HepG2 (cell line): ENCODE results near the gene GGNBP2. TPM values are rescaled to one million over a fixed set of nuclear protein-coding genes. Genes with fewer than 3 reads are reported as not detected.

ENCODE experiments used
- FOXC1 ChIP-seq: sonication (generic); formaldehyde crosslinking; IDR thresholded peaks from 2 replicates; pipeline ENCODE4 v1.8.0; 2022; ENCODE audit warnings: mild to moderate bottlenecking, missing genetic modification reagents, borderline replicate concordance
- GABPB1 ChIP-seq: IDR thresholded peaks from 2 replicates; pipeline ENCODE4 v1.6.1; 2016; ENCODE audit warnings: mild to moderate bottlenecking, missing genetic modification reagents, moderate library complexity, missing compliant biosample characterization
- HDAC2 ChIP-seq: sonication (generic); formaldehyde crosslinking; IDR thresholded peaks from 2 replicates; pipeline ENCODE4 v1.4.0; 2020; ENCODE audit warnings: missing genetic modification reagents
- HOXA9 ChIP-seq: sonication (generic); formaldehyde crosslinking; IDR thresholded peaks from 2 replicates; pipeline ENCODE4 v1.8.1; 2022; ENCODE audit warnings: missing genetic modification reagents, mild to moderate bottlenecking, moderate library complexity, borderline replicate concordance
- NBN ChIP-seq: fragments of 450-650 bp; conservative IDR thresholded peaks from 2 replicates; pipeline ENCODE4 v1.6.1; 2017
- NFE2L1 ChIP-seq: sonication (generic); formaldehyde crosslinking; IDR thresholded peaks from 2 replicates; pipeline ENCODE4 v1.4.0; 2020; ENCODE audit warnings: missing genetic modification reagents, mild to moderate bottlenecking, borderline replicate concordance
- PHF8 ChIP-seq: sonication (generic); formaldehyde crosslinking; IDR thresholded peaks from 2 replicates; pipeline ENCODE4 v1.5.0; 2020; ENCODE audit warnings: missing genetic modification reagents
- PTBP1 ChIP-seq: fragments of 200-400 bp; formaldehyde crosslinking; IDR thresholded peaks from 2 replicates; pipeline ENCODE4 v1.6.1; 2018; ENCODE audit warnings: low read length, low read depth; ENCODE audit not compliant: poor library complexity, severe bottlenecking
- SPEN ChIP-seq: sonication (generic); formaldehyde crosslinking; IDR thresholded peaks from 2 replicates; pipeline ENCODE4 v1.5.1; 2020; ENCODE audit warnings: low read depth, mild to moderate bottlenecking, missing genetic modification reagents
- U2AF1 ChIP-seq: fragments of 200-400 bp; formaldehyde crosslinking; optimal IDR thresholded peaks from 2 replicates; pipeline ENCODE3; 2017; ENCODE audit warnings: mild to moderate bottlenecking, low read depth, low read length
- ZFP36L2 ChIP-seq: sonication (generic); formaldehyde crosslinking; IDR thresholded peaks from 2 replicates; pipeline ENCODE4 v1.4.0; 2020; ENCODE audit warnings: missing genetic modification reagents
- ZNF160 ChIP-seq: sonication (generic); formaldehyde crosslinking; IDR thresholded peaks from 2 replicates; pipeline ENCODE4 v1.8.0; 2022; ENCODE audit warnings: mild to moderate bottlenecking, inconsistent platforms, missing genetic modification reagents
- ZNF17 ChIP-seq: sonication (generic); formaldehyde crosslinking; IDR thresholded peaks from 2 replicates; pipeline ENCODE4 v1.5.0; 2020; ENCODE audit warnings: mild to moderate bottlenecking, missing genetic modification reagents
- ZNF432 ChIP-seq: sonication (generic); formaldehyde crosslinking; IDR thresholded peaks from 2 replicates; pipeline ENCODE4 v1.5.0; 2020; ENCODE audit warnings: missing genetic modification reagents, mild to moderate bottlenecking, borderline replicate concordance
- ZNF549 ChIP-seq: sonication (generic); formaldehyde crosslinking; IDR thresholded peaks from 2 replicates; pipeline ENCODE4 v1.5.0; 2020; ENCODE audit warnings: missing genetic modification reagents
- ZNF605 ChIP-seq: sonication (generic); formaldehyde crosslinking; IDR thresholded peaks from 2 replicates; pipeline ENCODE4 v1.8.0; 2022; ENCODE audit warnings: mild to moderate bottlenecking, missing genetic modification reagents
- ZNF724P ChIP-seq: sonication (generic); formaldehyde crosslinking; IDR thresholded peaks from 2 replicates; pipeline ENCODE4 v1.8.0; 2022; ENCODE audit warnings: missing genetic modification reagents, borderline replicate concordance
- polyA plus RNA-seq, 8 experiments: library from polyadenylated mRNA; depleted of rRNA in 3 of 8; stranded (reverse) in 7 of 8; unstranded in 1 of 8; fragments of >200 nt; fragmentation: Illumina TruSeq in 4 of 8; extraction: Trizol in 4 of 8; gene quantifications; 2 replicates each; pipeline versions ENCODE4 v1.2.1 to v1.2.3, GENCODE V29; 2011 to 2016; ENCODE audit warnings: low read depth in 4 of 8, missing spikeins in 1 of 8, mixed read lengths in 1 of 8; ENCODE audit not compliant: insufficient read depth in 1 of 8
- total RNA-seq, 5 experiments: library from RNA; depleted of rRNA; stranded (reverse); fragments of >200 nt; fragmentation: Illumina TruSeq; extraction: Trizol; gene quantifications; 2 replicates each; pipeline ENCODE4 v1.2.3, GENCODE V29; 2016; ENCODE audit warnings: low read depth in 1 of 5
- TF ChIP-seq, protein P1 (sequence below): sonication (generic); formaldehyde crosslinking; IDR thresholded peaks from 2 replicates; pipeline ENCODE4 v1.4.0; 2020; ENCODE audit warnings: mild to moderate bottlenecking, missing genetic modification reagents
- TF ChIP-seq, protein P2 (sequence below): sonication (generic); formaldehyde crosslinking; IDR thresholded peaks from 2 replicates; pipeline ENCODE4 v1.9.0; 2021; ENCODE audit warnings: missing genetic modification reagents, borderline replicate concordance
- TF ChIP-seq, protein P3 (sequence below): sonication (generic); formaldehyde crosslinking; IDR thresholded peaks from 2 replicates; pipeline ENCODE4 v1.4.0; 2020; ENCODE audit warnings: low read depth, mild to moderate bottlenecking, missing genetic modification reagents
- TF ChIP-seq, protein P4 (sequence below): sonication (generic); formaldehyde crosslinking; IDR thresholded peaks from 2 replicates; pipeline ENCODE4 v1.5.0; 2020; ENCODE audit warnings: mild to moderate bottlenecking, missing genetic modification reagents
- TF ChIP-seq, protein P5 (sequence below): sonication (generic); formaldehyde crosslinking; IDR thresholded peaks from 2 replicates; pipeline ENCODE4 v1.9.0; 2022; ENCODE audit warnings: low read depth, missing genetic modification reagents

Gene GGNBP2
- total and polyA plus RNA-seq, 2 of the 13 experiments (the other 11 are each of a cell fraction or from before 2014, with no cell fraction given): 53.3 to 84.2 TPM

DNA sequence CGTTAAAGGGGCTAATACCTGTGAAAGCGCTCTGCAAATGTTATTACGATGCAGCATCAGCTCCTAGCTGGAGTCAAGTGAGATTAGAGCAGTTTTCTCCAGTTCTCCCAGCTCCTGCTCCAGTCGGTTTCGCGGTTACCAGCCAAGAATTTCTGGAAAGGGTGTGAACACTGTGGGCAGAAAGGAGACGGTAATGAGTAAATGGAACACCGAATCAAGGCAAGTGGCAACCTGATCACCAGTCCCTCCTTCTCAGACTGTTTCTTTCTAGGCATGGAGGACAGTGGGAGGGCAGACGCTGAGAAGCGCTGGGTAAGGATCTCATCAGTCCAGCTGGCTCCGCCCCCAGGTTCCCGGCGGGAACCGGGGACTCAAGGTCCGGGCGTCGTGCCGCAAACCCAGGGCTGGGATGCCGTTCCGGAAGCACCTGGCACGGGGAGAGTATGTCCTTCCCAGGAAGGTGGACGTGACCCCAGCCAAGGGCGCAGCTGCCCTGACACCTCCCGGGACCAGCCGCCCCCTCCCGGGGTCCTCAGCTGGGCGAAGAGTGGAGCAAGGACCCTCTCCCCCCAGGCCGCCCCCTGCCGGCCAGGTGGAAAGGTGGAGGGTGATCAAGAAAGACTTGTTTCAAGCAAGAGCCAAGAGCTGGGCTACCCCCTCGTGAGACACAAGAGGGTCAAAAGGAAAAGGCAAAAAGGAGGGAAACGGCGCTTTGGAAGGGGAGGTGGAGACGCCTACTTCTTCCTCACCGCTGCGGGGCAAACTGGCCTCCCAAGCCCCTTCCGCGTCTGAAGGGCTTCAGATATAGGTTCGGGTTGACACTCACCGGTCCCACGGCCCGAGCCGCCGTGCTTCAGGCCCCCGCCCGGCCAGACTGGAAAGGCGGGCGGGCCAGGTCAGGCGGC, 10.5 kb upstream of the GGNBP2 start (continued):
- TF ChIP-seq ZNF17 (CRISPR knock-in tag) (peak; percentile 67; the same call in 1 of the 2 replicates), U2AF1 (no peak), HOXA9 (CRISPR knock-in tag) (0 out of 2 replicates have a peak, but pooled peaks have one; percentile 26), HDAC2 (CRISPR knock-in tag) (0 out of 2 replicates have a peak, but pooled peaks have one; percentile 38), PHF8 (CRISPR knock-in tag) (peak; percentile 1; the same call in 1 of the 2 replicates), ZNF549 (no peak), ZNF724P (CRISPR knock-in tag) (no peak), ZNF432 (CRISPR knock-in tag) (no peak), NBN (no peak), PTBP1 (no peak), ZNF605 (0 out of 2 replicates have a peak, but pooled peaks have one; percentile 38), SPEN (CRISPR knock-in tag) (peak; percentile 16), FOXC1 (peak; percentile 32), NFE2L1 (CRISPR knock-in tag) (no peak), ZFP36L2 (CRISPR knock-in tag) (0 out of 2 replicates have a peak, but pooled peaks have one; percentile 37), GABPB1 (CRISPR knock-in tag) (peak; percentile 65; the same call in 1 of the 2 replicates), ZNF160 (CRISPR knock-in tag) (no peak)
- TF ChIP-seq, protein P1, sequence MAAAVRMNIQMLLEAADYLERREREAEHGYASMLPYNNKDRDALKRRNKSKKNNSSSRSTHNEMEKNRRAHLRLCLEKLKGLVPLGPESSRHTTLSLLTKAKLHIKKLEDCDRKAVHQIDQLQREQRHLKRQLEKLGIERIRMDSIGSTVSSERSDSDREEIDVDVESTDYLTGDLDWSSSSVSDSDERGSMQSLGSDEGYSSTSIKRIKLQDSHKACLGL (CRISPR knock-in tag): 0 out of 2 replicates have a peak, but pooled peaks have one; percentile 5
- TF ChIP-seq, protein P2, sequence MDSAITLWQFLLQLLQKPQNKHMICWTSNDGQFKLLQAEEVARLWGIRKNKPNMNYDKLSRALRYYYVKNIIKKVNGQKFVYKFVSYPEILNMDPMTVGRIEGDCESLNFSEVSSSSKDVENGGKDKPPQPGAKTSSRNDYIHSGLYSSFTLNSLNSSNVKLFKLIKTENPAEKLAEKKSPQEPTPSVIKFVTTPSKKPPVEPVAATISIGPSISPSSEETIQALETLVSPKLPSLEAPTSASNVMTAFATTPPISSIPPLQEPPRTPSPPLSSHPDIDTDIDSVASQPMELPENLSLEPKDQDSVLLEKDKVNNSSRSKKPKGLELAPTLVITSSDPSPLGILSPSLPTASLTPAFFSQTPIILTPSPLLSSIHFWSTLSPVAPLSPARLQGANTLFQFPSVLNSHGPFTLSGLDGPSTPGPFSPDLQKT (CRISPR knock-in tag): no peak
- TF ChIP-seq, protein P3, sequence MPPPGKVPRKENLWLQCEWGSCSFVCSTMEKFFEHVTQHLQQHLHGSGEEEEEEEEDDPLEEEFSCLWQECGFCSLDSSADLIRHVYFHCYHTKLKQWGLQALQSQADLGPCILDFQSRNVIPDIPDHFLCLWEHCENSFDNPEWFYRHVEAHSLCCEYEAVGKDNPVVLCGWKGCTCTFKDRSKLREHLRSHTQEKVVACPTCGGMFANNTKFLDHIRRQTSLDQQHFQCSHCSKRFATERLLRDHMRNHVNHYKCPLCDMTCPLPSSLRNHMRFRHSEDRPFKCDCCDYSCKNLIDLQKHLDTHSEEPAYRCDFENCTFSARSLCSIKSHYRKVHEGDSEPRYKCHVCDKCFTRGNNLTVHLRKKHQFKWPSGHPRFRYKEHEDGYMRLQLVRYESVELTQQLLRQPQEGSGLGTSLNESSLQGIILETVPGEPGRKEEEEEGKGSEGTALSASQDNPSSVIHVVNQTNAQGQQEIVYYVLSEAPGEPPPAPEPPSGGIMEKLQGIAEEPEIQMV (CRISPR knock-in tag): no peak
- TF ChIP-seq, protein P4, sequence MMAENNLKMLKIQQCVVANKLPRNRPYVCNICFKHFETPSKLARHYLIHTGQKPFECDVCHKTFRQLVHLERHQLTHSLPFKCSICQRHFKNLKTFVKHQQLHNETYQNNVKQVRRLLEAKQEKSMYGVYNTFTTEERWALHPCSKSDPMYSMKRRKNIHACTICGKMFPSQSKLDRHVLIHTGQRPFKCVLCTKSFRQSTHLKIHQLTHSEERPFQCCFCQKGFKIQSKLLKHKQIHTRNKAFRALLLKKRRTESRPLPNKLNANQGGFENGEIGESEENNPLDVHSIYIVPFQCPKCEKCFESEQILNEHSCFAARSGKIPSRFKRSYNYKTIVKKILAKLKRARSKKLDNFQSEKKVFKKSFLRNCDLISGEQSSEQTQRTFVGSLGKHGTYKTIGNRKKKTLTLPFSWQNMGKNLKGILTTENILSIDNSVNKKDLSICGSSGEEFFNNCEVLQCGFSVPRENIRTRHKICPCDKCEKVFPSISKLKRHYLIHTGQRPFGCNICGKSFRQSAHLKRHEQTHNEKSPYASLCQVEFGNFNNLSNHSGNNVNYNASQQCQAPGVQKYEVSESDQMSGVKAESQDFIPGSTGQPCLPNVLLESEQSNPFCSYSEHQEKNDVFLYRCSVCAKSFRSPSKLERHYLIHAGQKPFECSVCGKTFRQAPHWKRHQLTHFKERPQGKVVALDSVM (CRISPR knock-in tag): no peak
- TF ChIP-seq, protein P5, sequence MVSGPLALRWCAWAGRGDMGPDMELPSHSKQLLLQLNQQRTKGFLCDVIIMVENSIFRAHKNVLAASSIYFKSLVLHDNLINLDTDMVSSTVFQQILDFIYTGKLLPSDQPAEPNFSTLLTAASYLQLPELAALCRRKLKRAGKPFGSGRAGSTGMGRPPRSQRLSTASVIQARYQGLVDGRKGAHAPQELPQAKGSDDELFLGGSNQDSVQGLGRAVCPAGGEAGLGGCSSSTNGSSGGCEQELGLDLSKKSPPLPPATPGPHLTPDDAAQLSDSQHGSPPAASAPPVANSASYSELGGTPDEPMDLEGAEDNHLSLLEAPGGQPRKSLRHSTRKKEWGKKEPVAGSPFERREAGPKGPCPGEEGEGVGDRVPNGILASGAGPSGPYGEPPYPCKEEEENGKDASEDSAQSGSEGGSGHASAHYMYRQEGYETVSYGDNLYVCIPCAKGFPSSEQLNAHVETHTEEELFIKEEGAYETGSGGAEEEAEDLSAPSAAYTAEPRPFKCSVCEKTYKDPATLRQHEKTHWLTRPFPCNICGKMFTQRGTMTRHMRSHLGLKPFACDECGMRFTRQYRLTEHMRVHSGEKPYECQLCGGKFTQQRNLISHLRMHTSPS (CRISPR knock-in tag): 0 out of 2 replicates have a peak, but pooled peaks have one; percentile 3
